LNCaP clone FGC (cell line): ENCODE measurements around the gene UBE2F.

Experiments used
- DNase-seq: peaks from one replicate; pipeline ENCODE4 v3.0.0-alpha.2; 2011; ENCODE audit warnings: low read depth
- H3K4me3 ChIP-seq: 2 replicates; pipeline ENCODE4 v1.5.1; 2011; ENCODE audit warnings: mild to moderate bottlenecking, low read depth, low read length, control low read depth
- CTCF ChIP-seq: IDR thresholded peaks from 2 replicates; pipeline ENCODE4 v1.5.1; 2012; ENCODE audit warnings: mild to moderate bottlenecking; ENCODE audit not compliant: control insufficient read depth, insufficient read depth; ENCODE audit errors: extremely low read depth

Gene UBE2F

GRCh38 chr2:238015705-238016104, 48.9 kb downstream of the UBE2F start:
- no peak for DNase-seq
- no peak overlapping the region for H3K4me3 ChIP-seq
- peak; percentile 28 for TF ChIP-seq CTCF

GRCh38 chr2:238016526-238016925, 49.7 kb downstream of the UBE2F start:
- TF ChIP-seq CTCF, result no peak
- no peak overlapping the region for H3K4me3 ChIP-seq
- no peak for DNase-seq

- no peak for TF ChIP-seq CTCF
- no peak for DNase-seq
- H3K4me3 ChIP-seq, result no peak overlapping the region
Observed at GRCh38 chr2:238019962-238020361, 53.1 kb downstream of the UBE2F start.

- DNase-seq, result no peak
- no peak overlapping the region for H3K4me3 ChIP-seq
- no peak for TF ChIP-seq CTCF
Observed at GRCh38 chr2:238020816-238021215, 54.0 kb downstream of the UBE2F start.

- no peak for DNase-seq
- no peak overlapping the region for H3K4me3 ChIP-seq
- TF ChIP-seq CTCF, result no peak
Observed at GRCh38 chr2:238021327-238021726, 54.5 kb downstream of the UBE2F start.

GRCh38 chr2:238022594-238023157, 55.9 kb downstream of the UBE2F start:
- DNase-seq, result no peak
- H3K4me3 ChIP-seq, result no peak overlapping the region
- TF ChIP-seq CTCF, result no peak

- no peak for DNase-seq
- no peak for TF ChIP-seq CTCF
Observed at GRCh38 chr2:238023608-238024007, 56.8 kb downstream of the UBE2F start.

More at GRCh38 chr2:238023608-238024007, 56.8 kb downstream of the UBE2F start:
- no peak overlapping the region for H3K4me3 ChIP-seq
